Thyroid gland (tissue), 4 donors: ENCODE data around the gene CLEC12A. TPM values are rescaled to one million over a fixed set of nuclear protein-coding genes. Genes with fewer than 3 reads are reported as not detected.
"Not testable (repeated sequence)": the region's sequence is repeated elsewhere in the genome, so short reads cannot be mapped to it uniquely, and the experiment has no call there.

Experiments used
- DNase-seq, 2 donors: peaks; one replicate each; pipeline ENCODE4 v3.0.0-alpha.2; 2019
- H3K27ac ChIP-seq, 3 donors: fragments of 200-600 bp; sonication (generic); 1 replicate in 2 of 3; 2 replicates in 1 of 3; pipeline ENCODE4 v1.5.1; 2016 to 2019; ENCODE audit warnings: mild to moderate bottlenecking in 1 of 3, moderate library complexity in 1 of 3
- H3K27me3 ChIP-seq: fragments of 200-600 bp; sonication (generic); one replicate; pipeline ENCODE4 v1.5.1; 2019
- H3K36me3 ChIP-seq, 2 donors: fragments of 200-600 bp; sonication (generic); one replicate each; pipeline ENCODE4 v1.5.1; 2016 to 2019
- H3K4me1 ChIP-seq, 2 donors: fragments of 200-600 bp; sonication (generic); one replicate each; pipeline ENCODE4 v1.5.1; 2017 to 2019
- H3K4me3 ChIP-seq, 3 donors: fragments of 200-600 bp; sonication (generic); replicated peaks in 1 of 3; 1 replicate in 2 of 3; 2 replicates in 1 of 3; pipeline ENCODE4 v1.5.1; 2016; ENCODE audit warnings: mild to moderate bottlenecking in 1 of 3
- H3K9me3 ChIP-seq: fragments of 200-600 bp; sonication (generic); one replicate; pipeline ENCODE4 v1.5.1; 2017
- CTCF ChIP-seq, 6 experiments: fragments of 200-600 bp in 3 of 6; fragments of 450-650 bp in 3 of 6; sonication (generic) in 3 of 6; IDR thresholded peaks; one replicate each; pipeline ENCODE4 v1.5.1; 2016 to 2019; ENCODE audit warnings: antibody characterized with exemption in 6 of 6, mild to moderate bottlenecking in 2 of 6, inconsistent platforms in 1 of 6, moderate library complexity in 1 of 6
- POLR2A ChIP-seq, 2 donors: fragments of 450-650 bp; IDR thresholded peaks; one replicate each; pipeline ENCODE4 v1.6.1; 2017; ENCODE audit warnings: antibody characterized with exemption in 2 of 2, mild to moderate bottlenecking in 2 of 2, moderate library complexity in 1 of 2
- WGBS, 2 donors: methylation state at CpG; one replicate each; pipeline ENCODE4 v1.1.5; 2017; 5-methylcytosine and 5-hydroxymethylcytosine counted together
- intact Hi-C: fragments of 100-400 bp; cut with DNase I; formaldehyde crosslinking; loops from one replicate; pipeline ENCODE4 v1.15.1; 2023
- total RNA-seq, 4 donors: library from RNA; depleted of rRNA; stranded (reverse); fragments of >200 nt; gene quantifications; one replicate each; pipeline ENCODE4 v1.2.3, GENCODE V29; 2016

The CLEC12A gene
- total RNA-seq, 4 donors from 2014 or later = 0.22 TPM; not detected in 3

GRCh38 chr12:10021342-10021741, 50.1 kb downstream of the CLEC12A start:
- intact Hi-C loops = no loop called here
- DNase-seq = no peak
- Histone ChIP-seq H3K36me3 (no peaks in the 10 kb centered on the region), H3K4me1 (no peaks in the 10 kb centered on the region), H3K27me3 (no peaks in the 10 kb centered on the region), H3K27ac (no peak overlapping the region), H3K4me3 (no peak overlapping the region), H3K9me3 (no peaks in the 10 kb centered on the region)
- 80 to 89% methylated on average over 3 of the region's 3 CpGs for WGBS, 2 donors
- TF ChIP-seq POLR2A (IDR thresholded peaks at IDR 0.05) (no peak), CTCF (IDR thresholded peaks at IDR 0.05) (no peak)

GRCh38 chr12:10025236-10025635, 54.0 kb downstream of the CLEC12A start:
- intact Hi-C loops = no loop called here
- no peaks in the 10 kb centered on the region for H3K4me1 ChIP-seq
- no peak for DNase-seq
- TF ChIP-seq CTCF (IDR thresholded peaks at IDR 0.05) = no peak
- no peak for TF ChIP-seq POLR2A (IDR thresholded peaks at IDR 0.05)
- no peak overlapping the region for H3K27ac ChIP-seq
- H3K27me3 ChIP-seq = no peaks in the 10 kb centered on the region
- 63 to 82% methylated on average over 3 of the region's 3 CpGs for WGBS, 2 donors
- no peak overlapping the region for H3K4me3 ChIP-seq
- H3K36me3 ChIP-seq = no peaks in the 10 kb centered on the region
- H3K9me3 ChIP-seq = no peaks in the 10 kb centered on the region

- 87 to 92% methylated on average over 4 of the region's 4 CpGs for WGBS, 2 donors
- H3K4me1 ChIP-seq, H3K9me3 ChIP-seq, DNase-seq, H3K27me3 ChIP-seq, H3K36me3 ChIP-seq, H3K4me3 ChIP-seq, intact Hi-C loops, H3K27ac ChIP-seq: not testable (repeated sequence)
Measured at GRCh38 chr12:10026666-10027065, 55.5 kb downstream of the CLEC12A start.

- Histone ChIP-seq H3K9me3 (no peaks in the 10 kb centered on the region), H3K36me3 (no peaks in the 10 kb centered on the region), H3K4me3 (no peak overlapping the region), H3K27ac (no peak overlapping the region), H3K4me1 (no peaks in the 10 kb centered on the region), H3K27me3 (no peaks in the 10 kb centered on the region)
- WGBS, 2 donors = 77 to 79% methylated on average over 3 of the region's 3 CpGs
- no peak for TF ChIP-seq POLR2A (IDR thresholded peaks at IDR 0.05)
- no peak for TF ChIP-seq CTCF (IDR thresholded peaks at IDR 0.05)
- no peak for DNase-seq
- intact Hi-C loops = no loop called here
Measured at GRCh38 chr12:10027311-10027710, 56.1 kb downstream of the CLEC12A start.

- Histone ChIP-seq H3K9me3 (no peaks in the 10 kb centered on the region), H3K4me1 (no peaks in the 10 kb centered on the region), H3K36me3 (no peaks in the 10 kb centered on the region), H3K4me3 (no peak overlapping the region), H3K27me3 (no peaks in the 10 kb centered on the region), H3K27ac (no peak overlapping the region)
- no peak for TF ChIP-seq POLR2A (IDR thresholded peaks at IDR 0.05)
- no peak for TF ChIP-seq CTCF (IDR thresholded peaks at IDR 0.05)
- intact Hi-C loops = no loop called here
- no peak for DNase-seq
- WGBS, 2 donors = 69 to 76% methylated on average over 4 of the region's 4 CpGs
Measured at GRCh38 chr12:10027721-10028120, 56.5 kb downstream of the CLEC12A start.

GRCh38 chr12:10030446-10030845, 59.2 kb downstream of the CLEC12A start, which contains the start of gene CLEC9A:
CLEC9A (plus strand) TSS chr12:10030682; CDS start chr12:10052688, 22,006 bp downstream.
- Histone ChIP-seq H3K36me3 (no peaks in the 10 kb centered on the region), H3K27ac (no peak within 1 kb of the TSS), H3K4me3 (no peak within 1 kb of the TSS), H3K4me1 (no peaks in the 10 kb centered on the region), H3K9me3 (no peaks in the 10 kb centered on the region), H3K27me3 (no peaks in the 10 kb centered on the region)
- intact Hi-C loops = loop anchor here (10.0 kb wide), 1 partner anchor 104 kb away; the partner anchor contains the start of gene CLEC7A
- TF ChIP-seq CTCF (IDR thresholded peaks at IDR 0.05) (no peak), POLR2A (IDR thresholded peaks at IDR 0.05) (no peak)
- DNase-seq = no peak
- 92 to 94% methylated on average over 14 of the region's 14 CpGs for WGBS, 2 donors
